ENCODE measurements around the gene MTO1.

DNA sequence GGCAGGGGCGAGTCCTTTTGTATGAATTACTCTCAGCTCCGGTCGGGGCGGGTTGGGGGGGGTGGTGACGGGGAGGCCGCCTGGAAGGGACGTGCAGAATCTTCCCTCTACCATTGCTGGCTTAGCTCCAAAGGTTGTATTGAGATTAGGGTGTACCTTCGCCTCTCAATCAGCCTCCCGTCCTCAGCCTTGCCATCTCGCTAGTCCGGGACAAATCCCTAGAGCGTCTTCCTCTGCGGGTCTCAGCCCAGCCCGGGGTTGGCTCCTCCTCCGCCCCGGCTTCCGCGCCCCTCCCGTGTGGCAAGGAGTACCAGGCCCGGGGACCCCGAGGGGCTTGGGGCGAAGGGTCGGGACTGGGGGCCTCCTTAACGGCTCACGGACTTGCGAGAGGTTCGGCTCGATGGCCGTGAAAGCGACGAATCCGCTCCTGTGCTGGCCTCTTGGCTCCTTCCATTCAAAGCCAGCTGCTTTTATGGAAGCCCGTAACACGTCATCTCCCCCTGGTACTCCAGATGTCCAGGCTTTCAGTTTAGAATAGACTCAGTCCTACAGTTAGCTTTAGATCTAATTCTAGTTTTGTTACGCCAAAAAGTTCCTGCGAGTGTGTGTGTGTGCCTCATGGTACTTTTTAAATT is 59.9 kb downstream of the MTO1 start:
- TF ChIP-seq POLR2A (IDR thresholded peaks at IDR 0.05; ENCODE audit: low read depth, low read length) (peak; percentile 69), POLR2AphosphoS5 (IDR thresholded peaks at IDR 0.05; ENCODE audit: low read depth, low read length) (no peak), TAF1 (IDR thresholded peaks at IDR 0.05; ENCODE audit: borderline replicate concordance, low read depth, low read length) (0 out of 2 replicates have a peak, but pooled peaks have one; percentile 46)

All from GM12892 (cell line).